ENCODE data around the gene BRD2.

DNA sequence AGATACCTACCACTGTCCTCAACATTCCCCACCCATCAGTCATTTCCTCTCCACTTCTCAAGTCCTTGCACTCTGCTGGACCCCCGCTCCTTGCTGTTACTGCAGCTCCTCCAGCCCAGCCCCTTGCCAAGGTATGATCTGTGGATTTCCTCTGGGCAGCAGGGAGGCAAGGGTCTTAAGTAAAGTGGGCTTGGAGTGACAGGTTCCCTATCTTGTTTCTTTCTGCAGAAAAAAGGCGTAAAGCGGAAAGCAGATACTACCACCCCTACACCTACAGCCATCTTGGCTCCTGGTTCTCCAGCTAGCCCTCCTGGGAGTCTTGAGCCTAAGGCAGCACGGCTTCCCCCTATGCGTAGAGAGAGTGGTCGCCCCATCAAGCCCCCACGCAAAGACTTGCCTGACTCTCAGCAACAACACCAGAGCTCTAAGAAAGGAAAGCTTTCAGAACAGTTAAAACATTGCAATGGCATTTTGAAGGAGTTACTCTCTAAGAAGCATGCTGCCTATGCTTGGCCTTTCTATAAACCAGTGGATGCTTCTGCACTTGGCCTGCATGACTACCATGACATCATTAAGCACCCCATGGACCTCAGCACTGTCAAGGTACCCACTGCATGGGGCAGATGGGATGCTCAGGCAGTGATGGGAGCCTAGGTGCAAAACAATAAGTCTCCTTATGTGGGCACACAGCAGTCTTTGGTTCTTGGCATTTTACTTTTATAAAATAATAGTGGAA lies 8.1 kb downstream of the BRD2 start:
- TF ChIP-seq, protein P1, sequence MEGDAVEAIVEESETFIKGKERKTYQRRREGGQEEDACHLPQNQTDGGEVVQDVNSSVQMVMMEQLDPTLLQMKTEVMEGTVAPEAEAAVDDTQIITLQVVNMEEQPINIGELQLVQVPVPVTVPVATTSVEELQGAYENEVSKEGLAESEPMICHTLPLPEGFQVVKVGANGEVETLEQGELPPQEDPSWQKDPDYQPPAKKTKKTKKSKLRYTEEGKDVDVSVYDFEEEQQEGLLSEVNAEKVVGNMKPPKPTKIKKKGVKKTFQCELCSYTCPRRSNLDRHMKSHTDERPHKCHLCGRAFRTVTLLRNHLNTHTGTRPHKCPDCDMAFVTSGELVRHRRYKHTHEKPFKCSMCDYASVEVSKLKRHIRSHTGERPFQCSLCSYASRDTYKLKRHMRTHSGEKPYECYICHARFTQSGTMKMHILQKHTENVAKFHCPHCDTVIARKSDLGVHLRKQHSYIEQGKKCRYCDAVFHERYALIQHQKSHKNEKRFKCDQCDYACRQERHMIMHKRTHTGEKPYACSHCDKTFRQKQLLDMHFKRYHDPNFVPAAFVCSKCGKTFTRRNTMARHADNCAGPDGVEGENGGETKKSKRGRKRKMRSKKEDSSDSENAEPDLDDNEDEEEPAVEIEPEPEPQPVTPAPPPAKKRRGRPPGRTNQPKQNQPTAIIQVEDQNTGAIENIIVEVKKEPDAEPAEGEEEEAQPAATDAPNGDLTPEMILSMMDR (IDR thresholded peaks at IDR 0.05; ENCODE audit: borderline replicate concordance, extremely low read depth, low read length, poor library complexity, severe bottlenecking), result no peak
- no peak for TF ChIP-seq EZH2 (IDR thresholded peaks at IDR 0.05; ENCODE audit: borderline replicate concordance, low read depth, low read length, severe bottlenecking)
